Panc1 (cell line): Measurements from ENCODE around the gene TOP1. TPM values are rescaled to one million over a fixed set of nuclear protein-coding genes. Genes with fewer than 3 reads are reported as not detected.

Experiments used
- ATAC-seq: fragments of 200-7000 bp; cut with Tn5 transposase; 2 replicates; pipeline ENCODE4 v1.9.1; 2020; ENCODE audit warnings: mild to moderate bottlenecking, moderate library complexity
- BruUV-seq: library from RNA; stranded (reverse); fragments of 400-500 nt; replicated peaks from 2 replicates; lab custom pipeline; 2021; lab: Mats Ljungman, UMichigan
- CTCF ChIA-PET: fragments of 300-600 bp; sonication (Branson Sonifier 250); formaldehyde crosslinking; loops from one replicate; lab custom pipeline; 2022; ENCODE audit warnings: antibody characterized with exemption; lab: Charles Lee
- POLR2A ChIA-PET: fragments of 300-600 bp; sonication (Branson Sonifier 250); formaldehyde crosslinking; loops from one replicate; lab custom pipeline; 2022; ENCODE audit warnings: antibody characterized with exemption; lab: Charles Lee
- DNase-seq: peaks from one replicate; pipeline ENCODE4 v3.0.0-alpha.2; 2010; ENCODE audit warnings: low read depth, low spot score
- H3K27ac ChIP-seq: 2 replicates; pipeline ENCODE4 v1.5.1; 2011; ENCODE audit warnings: mild to moderate bottlenecking, low read length, inconsistent platforms
- H3K27me3 ChIP-seq: fragments of 200-500 bp; sonication (Bioruptor generic); 2 replicates; pipeline ENCODE4 v1.6.0; 2014; ENCODE audit warnings: low read length, inconsistent platforms; ENCODE audit not compliant: control insufficient read depth, insufficient read depth
- H3K36me3 ChIP-seq: fragments of 200-500 bp; sonication (Bioruptor generic); 2 replicates; pipeline ENCODE4 v1.5.1; 2014; ENCODE audit warnings: inconsistent platforms, mild to moderate bottlenecking, low read length, moderate library complexity; ENCODE audit not compliant: control insufficient read depth, insufficient read depth
- H3K4me1 ChIP-seq: 2 replicates; pipeline ENCODE4 v1.5.1; 2011; ENCODE audit warnings: inconsistent platforms, mild to moderate bottlenecking, low read length, moderate library complexity; ENCODE audit not compliant: control insufficient read depth, insufficient read depth
- H3K4me3 ChIP-seq, 2 experiments: 2 replicates each; pipeline ENCODE4 v1.5.1; 2011 to 2012; ENCODE audit warnings: low read depth in 2 of 2, low read length in 2 of 2, mild to moderate bottlenecking in 2 of 2, inconsistent platforms in 1 of 2, moderate library complexity in 1 of 2
- H3K9me3 ChIP-seq: fragments of 200-500 bp; sonication (Bioruptor generic); 2 replicates; pipeline ENCODE4 v1.5.1; 2014; ENCODE audit warnings: low read depth, mild to moderate bottlenecking, inconsistent platforms, low read length, moderate library complexity; ENCODE audit not compliant: control insufficient read depth, insufficient read depth
- POLR2AphosphoS5 ChIP-seq: IDR thresholded peaks from 2 replicates; pipeline ENCODE4 v1.6.1; 2012; ENCODE audit warnings: mild to moderate bottlenecking, low read depth, low read length, moderate library complexity
- REST ChIP-seq, 2 experiments: IDR thresholded peaks; 2 replicates each; pipeline ENCODE4 v1.6.1; 2011 to 2012; ENCODE audit warnings: low read depth in 2 of 2, control low read depth in 1 of 2, low read length in 1 of 2, mild to moderate bottlenecking in 1 of 2, moderate library complexity in 1 of 2; ENCODE audit not compliant: insufficient read depth in 1 of 2
- SIN3A ChIP-seq: IDR thresholded peaks from 2 replicates; pipeline ENCODE4 v1.6.1; 2012; ENCODE audit warnings: low read depth, mild to moderate bottlenecking, low read length, moderate library complexity, borderline replicate concordance; ENCODE audit not compliant: insufficient read depth
- TCF7L2 ChIP-seq: IDR thresholded peaks from 2 replicates; pipeline ENCODE4 v1.6.1; 2011; ENCODE audit warnings: mild to moderate bottlenecking, low read depth, low read length, inconsistent platforms
- in situ Hi-C: cut with HindIII; loops from 2 replicates; pipeline ENCODE4 v1.10.0; 2016; ENCODE audit warnings: low sequenced_read_pairs, low pct_unique_long_range_greater_than_20kb
- intact Hi-C: fragments of 100-400 bp; cut with micrococcal nuclease; formaldehyde crosslinking; loops from one replicate; pipeline ENCODE4 v1.10.0; 2022; ENCODE audit not compliant: unreplicated experiment
- total RNA-seq: library from RNA; stranded (reverse); gene quantifications from one replicate; pipeline ENCODE4 v1.2.1, GENCODE V29; 2021; ENCODE audit not compliant: unreplicated experiment
- TF ChIP-seq, protein P1 (sequence below): fragments of 450-650 bp; IDR thresholded peaks from 2 replicates; pipeline ENCODE4 v1.5.1; 2017; ENCODE audit warnings: mild to moderate bottlenecking

TOP1 gene
- total RNA-seq, 1 experiment from 2014 or later: 65.2 TPM

DNA sequence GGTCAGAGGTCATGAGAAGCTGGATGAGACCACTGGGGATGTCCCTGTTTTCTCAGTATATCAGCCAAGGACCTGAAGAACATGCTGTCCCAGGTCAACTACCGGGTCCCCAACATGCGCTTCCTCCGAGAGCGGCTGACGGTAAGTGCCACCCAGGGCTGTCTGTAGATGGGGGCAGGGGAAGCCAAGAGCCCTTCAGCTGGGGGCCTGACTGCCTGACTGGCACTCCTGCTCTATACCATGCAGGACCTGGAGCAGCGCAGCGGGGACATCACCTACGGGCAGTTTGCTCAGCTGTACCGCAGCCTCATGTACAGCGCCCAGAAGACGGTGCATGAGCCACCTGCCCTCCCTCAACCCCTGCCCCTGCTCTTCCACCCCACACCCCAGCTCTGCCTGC lies 133.8 kb downstream of the TOP1 start:
- no peaks in the 10 kb centered on the region for H3K9me3 ChIP-seq
- CTCF ChIA-PET: no interaction called here
- no peak overlapping the region for H3K4me3 ChIP-seq
- H3K36me3 ChIP-seq: no peaks in the 10 kb centered on the region; the same call in 1 of the 2 replicates
- POLR2A ChIA-PET: no interaction called here
- H3K4me1 ChIP-seq: no peaks in the 10 kb centered on the region
- H3K27ac ChIP-seq: no peak overlapping the region
- ATAC-seq (no peak), DNase-seq (no peak)
- no TSS peak for BruUV-seq
- in situ Hi-C loops (no loop called here), intact Hi-C loops (no loop called here)
- H3K27me3 ChIP-seq: no peaks in the 10 kb centered on the region
- TF ChIP-seq POLR2AphosphoS5 (no peak), TCF7L2 (no peak), REST (IDR thresholded peaks at IDR 0.05; ENCODE audit: insufficient read depth in 1 of 2, low read depth in 2 of 2, low read length in 1 of 2) (no peak), SIN3A (no peak)
- TF ChIP-seq, protein P1, sequence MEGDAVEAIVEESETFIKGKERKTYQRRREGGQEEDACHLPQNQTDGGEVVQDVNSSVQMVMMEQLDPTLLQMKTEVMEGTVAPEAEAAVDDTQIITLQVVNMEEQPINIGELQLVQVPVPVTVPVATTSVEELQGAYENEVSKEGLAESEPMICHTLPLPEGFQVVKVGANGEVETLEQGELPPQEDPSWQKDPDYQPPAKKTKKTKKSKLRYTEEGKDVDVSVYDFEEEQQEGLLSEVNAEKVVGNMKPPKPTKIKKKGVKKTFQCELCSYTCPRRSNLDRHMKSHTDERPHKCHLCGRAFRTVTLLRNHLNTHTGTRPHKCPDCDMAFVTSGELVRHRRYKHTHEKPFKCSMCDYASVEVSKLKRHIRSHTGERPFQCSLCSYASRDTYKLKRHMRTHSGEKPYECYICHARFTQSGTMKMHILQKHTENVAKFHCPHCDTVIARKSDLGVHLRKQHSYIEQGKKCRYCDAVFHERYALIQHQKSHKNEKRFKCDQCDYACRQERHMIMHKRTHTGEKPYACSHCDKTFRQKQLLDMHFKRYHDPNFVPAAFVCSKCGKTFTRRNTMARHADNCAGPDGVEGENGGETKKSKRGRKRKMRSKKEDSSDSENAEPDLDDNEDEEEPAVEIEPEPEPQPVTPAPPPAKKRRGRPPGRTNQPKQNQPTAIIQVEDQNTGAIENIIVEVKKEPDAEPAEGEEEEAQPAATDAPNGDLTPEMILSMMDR: no peak

DNA sequence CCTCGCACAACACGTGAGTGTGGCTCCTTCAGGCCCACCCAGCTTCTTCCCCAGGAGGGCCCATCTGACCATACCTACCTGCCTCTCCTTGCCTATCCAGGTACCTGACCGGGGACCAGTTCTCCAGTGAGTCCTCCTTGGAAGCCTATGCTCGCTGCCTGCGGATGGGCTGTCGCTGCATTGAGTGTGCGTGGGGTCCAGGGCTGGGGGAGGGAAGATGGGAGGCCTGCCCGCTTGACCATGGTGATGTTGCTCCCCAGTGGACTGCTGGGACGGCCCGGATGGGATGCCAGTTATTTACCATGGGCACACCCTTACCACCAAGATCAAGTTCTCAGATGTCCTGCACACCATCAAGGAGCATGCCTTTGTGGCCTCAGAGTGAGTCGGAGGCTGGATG lies 135.2 kb downstream of the TOP1 start:
- no TSS peak for BruUV-seq
- Histone ChIP-seq H3K27ac (no peak overlapping the region), H3K27me3 (no peaks in the 10 kb centered on the region), H3K36me3 (no peaks in the 10 kb centered on the region; the same call in 1 of the 2 replicates), H3K4me1 (no peaks in the 10 kb centered on the region), H3K9me3 (no peaks in the 10 kb centered on the region), H3K4me3 (no peak overlapping the region)
- no peak for ATAC-seq
- ChIA-PET POLR2A (no interaction called here), CTCF (no interaction called here)
- no peak for DNase-seq
- TF ChIP-seq TCF7L2 (no peak), REST (IDR thresholded peaks at IDR 0.05; ENCODE audit: insufficient read depth in 1 of 2, low read depth in 2 of 2, low read length in 1 of 2) (no peak), SIN3A (no peak), POLR2AphosphoS5 (no peak)
- TF ChIP-seq, protein P1: no peak
- intact Hi-C loops: no loop called here
- in situ Hi-C loops: no loop called here
